GM18951 (cell line): ENCODE measurements around the gene ATRIP.
"Not testable (repeated sequence)": the region's sequence is repeated elsewhere in the genome, so short reads cannot be mapped to it uniquely, and the experiment has no call there.

Experiments used
- POLR2A ChIP-seq: IDR thresholded peaks from 4 replicates; pipeline ENCODE4 v1.6.1; 2011; ENCODE audit warnings: mild to moderate bottlenecking; ENCODE audit not compliant: insufficient read length, insufficient read depth; ENCODE audit errors: extremely low read depth
- in situ Hi-C: fragments of 300-500 bp; cut with MboI; formaldehyde crosslinking; loops from one replicate; pipeline ENCODE4 v1.12.0; 2022; ENCODE audit warnings: low sequenced_read_pairs, mixed read lengths, inconsistent platforms; ENCODE audit not compliant: unreplicated experiment

Gene ATRIP

DNA sequence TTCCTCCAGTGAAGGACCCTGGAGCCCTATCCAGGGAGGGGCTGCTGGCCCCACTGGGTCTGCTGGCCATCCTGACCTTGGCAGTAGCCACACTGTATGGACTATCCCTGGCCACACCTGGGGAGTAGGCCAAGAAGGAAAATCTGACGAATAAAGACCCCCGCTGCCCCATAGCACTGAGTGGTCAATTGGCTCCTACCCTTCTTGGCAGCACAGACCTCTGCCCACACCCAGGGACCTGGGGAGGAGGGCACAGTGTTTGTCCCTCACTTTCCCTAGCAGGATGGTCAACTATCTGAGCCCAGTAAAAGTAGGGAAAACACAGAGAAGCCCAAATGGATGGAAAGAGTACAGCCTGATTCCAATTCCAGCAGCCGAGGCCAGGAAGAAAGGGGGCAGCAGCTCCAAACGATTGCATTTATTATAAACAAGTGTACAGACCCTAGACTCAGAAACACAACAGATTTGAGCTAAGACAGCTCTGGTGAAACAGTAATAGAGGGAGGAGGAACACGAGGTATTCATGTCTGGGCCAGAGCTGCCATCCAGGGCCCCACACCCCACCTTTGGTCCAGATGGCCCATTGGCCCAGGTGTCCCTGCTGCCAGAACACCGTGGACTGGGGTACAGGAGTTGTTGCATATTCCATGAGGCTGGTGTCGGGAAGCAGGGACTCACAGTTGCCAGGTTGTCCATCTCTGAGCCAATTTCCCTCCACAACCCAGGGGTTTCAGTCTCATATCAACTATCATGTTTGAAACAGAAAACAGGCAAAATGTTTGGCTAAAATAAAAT lies 21.1 kb downstream of the ATRIP start:
- TF ChIP-seq POLR2A: peak; percentile 40
- in situ Hi-C loops: no loop called here

DNA sequence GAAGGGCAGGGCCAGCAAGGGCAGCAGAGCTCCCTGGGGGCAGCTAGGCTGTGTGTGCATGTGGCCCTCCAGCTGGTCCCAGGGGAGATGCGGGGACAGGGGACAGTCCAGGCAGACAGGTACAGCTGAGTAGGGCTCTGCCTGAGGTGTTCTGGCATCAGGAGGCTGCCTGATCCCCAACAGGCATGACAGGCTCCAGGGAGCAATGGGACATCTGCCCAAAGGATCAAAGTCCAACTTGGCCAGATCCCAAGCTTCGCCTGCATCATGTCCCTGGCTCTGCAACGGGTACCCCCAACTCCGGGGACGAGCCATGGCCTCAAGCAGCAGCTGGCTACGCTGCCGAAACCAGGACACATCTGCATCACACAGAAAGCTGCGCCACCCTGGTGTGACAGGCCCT lies 21.8 kb downstream of the ATRIP start:
- in situ Hi-C loops: no loop called here
- peak; percentile 11 for TF ChIP-seq POLR2A

DNA sequence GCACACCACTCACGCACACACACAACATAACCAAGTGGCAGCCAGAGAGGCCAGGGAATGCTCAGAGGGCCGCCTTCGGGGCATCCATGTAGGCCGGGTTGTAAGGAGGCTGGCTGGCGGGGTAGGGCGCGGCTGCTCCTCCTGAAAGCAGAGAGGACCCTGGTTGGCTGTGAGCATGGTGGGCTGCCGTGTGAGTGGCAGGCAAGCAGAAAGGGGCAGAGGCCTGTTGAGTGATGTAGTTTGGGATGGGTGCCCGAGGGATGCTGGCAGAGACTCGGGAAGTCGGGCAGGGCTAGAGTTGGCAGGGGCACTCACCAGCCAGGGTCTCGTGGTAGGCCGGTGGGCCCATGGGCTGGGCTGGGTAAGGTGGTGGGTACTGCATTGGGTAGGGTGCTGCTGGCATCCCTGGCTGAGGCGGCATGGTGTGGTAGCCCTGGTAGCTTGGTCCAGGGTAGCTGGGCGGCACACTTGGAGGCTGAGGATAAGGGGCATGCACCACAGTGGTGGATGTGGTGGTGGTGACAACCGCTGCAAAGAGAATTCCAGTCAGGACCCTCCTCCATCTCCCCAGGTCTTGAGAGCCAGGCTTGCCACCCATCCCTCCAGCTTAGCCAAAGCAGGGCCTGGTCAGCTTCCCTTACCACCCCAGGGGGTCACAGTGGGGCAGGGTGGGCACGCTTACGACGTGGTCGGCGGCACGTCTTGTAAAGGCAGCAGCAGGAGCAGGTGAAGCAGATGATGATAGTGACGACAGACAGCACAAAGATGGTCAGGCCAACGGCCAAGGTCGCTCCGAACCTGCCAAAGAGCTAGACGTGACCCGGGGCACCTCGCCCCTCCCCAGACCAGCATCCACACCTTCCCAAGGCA lies 22.7 kb downstream of the ATRIP start:
- in situ Hi-C loops: no loop called here
- TF ChIP-seq POLR2A: peak; percentile 31

- TF ChIP-seq POLR2A: no peak
- in situ Hi-C loops: no loop called here
Observed at GRCh38 chr3:48470286-48470685, 23.7 kb downstream of the ATRIP start.

DNA sequence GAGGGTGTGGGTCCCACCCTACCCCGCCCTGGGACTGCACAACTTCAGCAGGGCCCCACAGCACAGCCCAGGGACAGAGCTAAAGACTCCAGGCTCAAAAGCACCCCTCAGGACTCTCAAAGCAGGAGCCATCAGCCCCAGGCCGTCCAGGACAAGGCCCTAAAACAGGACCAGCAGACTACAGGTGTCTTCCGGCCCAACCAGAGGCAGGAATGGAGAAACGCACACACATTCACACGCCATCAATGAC lies 26.1 kb downstream of the ATRIP start:
- in situ Hi-C loops: no loop called here
- TF ChIP-seq POLR2A: no peak

- peak; percentile 79 for TF ChIP-seq POLR2A
- in situ Hi-C loops: no loop called here
Observed at GRCh38 chr3:48472923-48473616, 26.5 kb downstream of the ATRIP start.

- in situ Hi-C loops: no loop called here
- no peak for TF ChIP-seq POLR2A
Observed at GRCh38 chr3:48473617-48473952, 27.0 kb downstream of the ATRIP start.

DNA sequence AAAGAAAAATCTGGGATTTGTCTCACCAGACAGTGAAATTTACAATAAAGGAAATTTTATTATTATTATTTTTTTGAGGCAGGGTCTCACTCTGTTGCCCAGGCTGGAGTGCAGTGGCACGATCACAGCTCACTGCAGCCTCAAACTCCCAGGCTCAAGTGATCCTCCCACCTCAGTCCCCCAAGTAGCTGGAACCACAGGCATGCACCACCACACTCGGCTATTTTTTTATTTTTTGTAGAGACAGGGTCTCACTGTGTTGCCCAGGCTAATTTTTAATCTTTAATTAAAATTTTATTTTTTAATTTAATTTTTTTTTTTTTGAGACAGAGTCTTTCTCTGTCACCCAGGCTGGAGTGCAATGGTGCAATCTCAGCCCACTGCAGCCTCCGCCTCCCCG lies 27.5 kb downstream of the ATRIP start:
- in situ Hi-C loops: not testable (repeated sequence)

DNA sequence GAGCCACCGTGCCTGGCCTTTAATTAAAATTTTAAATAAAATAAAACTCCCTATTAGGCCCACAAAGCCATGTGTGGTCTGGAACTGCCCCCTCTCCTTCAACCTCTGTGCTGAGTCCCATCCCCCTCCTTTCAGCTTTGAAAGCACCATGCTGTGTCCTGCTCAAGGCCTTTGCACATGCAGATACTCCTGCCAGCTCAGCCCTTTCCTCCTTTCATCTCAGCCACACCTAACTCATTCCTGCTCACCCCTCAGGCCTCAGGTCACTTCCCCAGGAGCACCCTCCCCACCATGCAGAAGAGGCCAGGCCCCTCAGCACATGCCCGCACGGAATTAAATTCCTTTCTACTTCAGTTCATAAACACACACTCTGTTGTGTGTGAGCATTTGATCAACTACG lies 28.1 kb downstream of the ATRIP start:
- in situ Hi-C loops: no loop called here
- TF ChIP-seq POLR2A: no peak

- in situ Hi-C loops: no loop called here
- TF ChIP-seq POLR2A: no peak
Observed at GRCh38 chr3:48475188-48475587, 28.7 kb downstream of the ATRIP start.

DNA sequence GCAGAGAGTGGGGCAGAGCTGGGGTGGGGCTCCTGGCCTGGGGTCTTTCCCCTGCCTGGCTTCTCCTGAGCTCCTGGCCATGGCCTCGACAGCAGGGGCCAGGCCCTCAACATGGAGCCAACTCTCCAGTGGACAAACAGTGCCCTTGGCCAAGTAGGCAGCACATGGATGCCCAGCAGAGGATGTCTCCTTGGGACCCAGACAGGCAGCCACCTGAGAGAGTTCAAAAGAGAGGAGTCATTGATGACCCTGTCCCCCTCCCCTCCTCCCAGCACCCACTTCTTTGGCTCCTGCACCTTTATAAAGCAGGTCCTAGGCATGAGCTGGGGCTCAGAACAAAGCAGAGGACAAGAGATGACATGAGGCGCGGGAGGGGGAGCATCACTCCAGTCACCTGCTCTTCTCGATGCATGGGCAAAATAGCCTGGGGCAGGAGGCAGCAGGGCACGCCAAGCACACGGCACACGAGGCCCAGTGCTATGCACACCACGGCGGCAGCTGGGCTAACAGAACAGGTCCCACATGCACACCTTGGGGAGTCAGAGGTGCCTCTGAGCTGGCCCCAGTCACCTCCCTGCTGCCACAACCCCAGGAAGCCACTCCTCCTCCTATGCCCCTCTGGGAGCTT lies 30.0 kb downstream of the ATRIP start:
- in situ Hi-C loops: no loop called here
- TF ChIP-seq POLR2A: no peak

DNA sequence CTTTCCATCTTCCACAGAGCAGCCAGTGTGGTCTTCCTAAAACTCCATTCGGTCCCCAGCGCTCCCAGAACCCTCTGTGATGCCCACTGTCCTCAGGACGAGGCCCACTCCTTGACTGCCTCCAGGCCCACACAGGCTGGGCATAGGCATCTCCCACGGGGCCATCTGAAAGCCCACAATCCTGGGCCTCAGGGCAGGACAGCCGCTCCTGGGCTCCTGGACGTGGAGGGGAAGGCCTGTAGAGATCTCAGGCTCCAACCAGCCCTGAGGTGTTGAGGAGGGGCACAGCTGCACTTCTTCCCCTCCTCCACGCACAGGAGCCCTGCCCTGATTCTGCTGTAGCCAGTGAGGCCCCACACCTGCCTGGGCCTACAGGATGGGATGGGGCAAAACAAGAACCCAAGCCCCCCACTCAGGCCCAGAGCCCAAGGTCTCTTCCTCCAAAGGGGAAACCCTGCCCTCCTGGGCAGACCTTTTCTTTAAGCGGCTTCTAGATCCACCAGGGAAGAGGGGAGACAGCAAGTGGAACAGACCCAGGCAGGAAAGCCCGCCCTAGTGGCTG lies 31.5 kb downstream of the ATRIP start:
- no peak for TF ChIP-seq POLR2A
- in situ Hi-C loops: no loop called here
